Uterus (tissue), 4 donors: ENCODE measurements around the gene ASTN2. TPM values are rescaled to one million over a fixed set of nuclear protein-coding genes. Genes with fewer than 3 reads are reported as not detected.

ENCODE experiments used
- DNase-seq, 2 donors: peaks; one replicate each; pipeline ENCODE4 v3.0.0-alpha.2; 2019 to 2020
- H3K27ac ChIP-seq, 2 donors: fragments of 200-600 bp; sonication (generic); 1 replicate in 1 of 2; 2 replicates in 1 of 2; pipeline ENCODE4 v1.5.1; 2016 to 2018
- H3K27me3 ChIP-seq, 2 donors: fragments of 200-600 bp; sonication (generic); one replicate each; pipeline ENCODE4 v1.5.1; 2018 to 2019; ENCODE audit warnings: control low read depth in 1 of 2
- H3K36me3 ChIP-seq, 2 donors: fragments of 200-600 bp; sonication (generic); one replicate each; pipeline ENCODE4 v1.5.1; 2019; ENCODE audit warnings: control low read depth in 1 of 2
- H3K4me1 ChIP-seq, 2 donors: fragments of 200-600 bp; sonication (generic); one replicate each; pipeline ENCODE4 v1.5.1; 2018 to 2019; ENCODE audit warnings: control low read depth in 1 of 2
- H3K4me3 ChIP-seq, 2 donors: fragments of 200-600 bp; sonication (generic); 1 replicate in 1 of 2; 2 replicates in 1 of 2; pipeline ENCODE4 v1.5.1; 2018 to 2019; ENCODE audit warnings: mild to moderate bottlenecking in 1 of 2
- H3K9me3 ChIP-seq, 2 donors: fragments of 200-600 bp; sonication (generic); one replicate each; pipeline ENCODE4 v1.5.1; 2019; ENCODE audit warnings: control low read depth in 1 of 2
- POLR2A ChIP-seq, 2 donors: fragments of 450-650 bp; IDR thresholded peaks; one replicate each; pipeline ENCODE4 v1.6.1; 2016; ENCODE audit warnings: antibody characterized with exemption in 2 of 2, mild to moderate bottlenecking in 1 of 2, moderate library complexity in 1 of 2
- intact Hi-C: fragments of 100-400 bp; cut with DNase I; formaldehyde crosslinking; loops from one replicate; pipeline ENCODE4 v1.15.1; 2023; ENCODE audit warnings: low total_unique reads
- small RNA-seq: library from RNA; depleted of rRNA; stranded (forward); fragments of <200 nt; gene quantifications from one replicate; pipeline ENCODE3, GENCODE V24; 2016
- total RNA-seq, 4 donors: library from RNA; depleted of rRNA in 3 of 4; stranded (reverse); fragments of >200 nt in 3 of 4; gene quantifications; one replicate each; pipeline versions ENCODE4 v1.1.0 to v1.2.4, GENCODE V29; 2014 to 2023
- TF ChIP-seq, protein P1 (sequence below), 4 experiments: fragments of 200-600 bp in 2 of 4; fragments of 450-650 bp in 2 of 4; sonication (generic) in 2 of 4; IDR thresholded peaks; one replicate each; pipeline ENCODE4 v1.5.1; 2016 to 2019; ENCODE audit warnings: antibody characterized with exemption in 4 of 4, mild to moderate bottlenecking in 2 of 4, moderate library complexity in 1 of 4
- donor health status: DM: yes; HTN: yes; CAD: no.

Gene ASTN2
- total RNA-seq, 4 donors from 2014 or later, result 1.8 to 8.6 (median 6.7) TPM

- no peaks in the 10 kb centered on the region for H3K9me3 ChIP-seq
- no peaks in the 10 kb centered on the region for H3K27me3 ChIP-seq
- TF ChIP-seq POLR2A (IDR thresholded peaks at IDR 0.05), result no peak
- TF ChIP-seq, protein P1, sequence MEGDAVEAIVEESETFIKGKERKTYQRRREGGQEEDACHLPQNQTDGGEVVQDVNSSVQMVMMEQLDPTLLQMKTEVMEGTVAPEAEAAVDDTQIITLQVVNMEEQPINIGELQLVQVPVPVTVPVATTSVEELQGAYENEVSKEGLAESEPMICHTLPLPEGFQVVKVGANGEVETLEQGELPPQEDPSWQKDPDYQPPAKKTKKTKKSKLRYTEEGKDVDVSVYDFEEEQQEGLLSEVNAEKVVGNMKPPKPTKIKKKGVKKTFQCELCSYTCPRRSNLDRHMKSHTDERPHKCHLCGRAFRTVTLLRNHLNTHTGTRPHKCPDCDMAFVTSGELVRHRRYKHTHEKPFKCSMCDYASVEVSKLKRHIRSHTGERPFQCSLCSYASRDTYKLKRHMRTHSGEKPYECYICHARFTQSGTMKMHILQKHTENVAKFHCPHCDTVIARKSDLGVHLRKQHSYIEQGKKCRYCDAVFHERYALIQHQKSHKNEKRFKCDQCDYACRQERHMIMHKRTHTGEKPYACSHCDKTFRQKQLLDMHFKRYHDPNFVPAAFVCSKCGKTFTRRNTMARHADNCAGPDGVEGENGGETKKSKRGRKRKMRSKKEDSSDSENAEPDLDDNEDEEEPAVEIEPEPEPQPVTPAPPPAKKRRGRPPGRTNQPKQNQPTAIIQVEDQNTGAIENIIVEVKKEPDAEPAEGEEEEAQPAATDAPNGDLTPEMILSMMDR (IDR thresholded peaks at IDR 0.05), result no peak
- intact Hi-C loops, result no loop called here
- H3K36me3 ChIP-seq, result no peaks in the 10 kb centered on the region
- DNase-seq, result no peak
- no peaks in the 10 kb centered on the region for H3K4me1 ChIP-seq
- no peak overlapping the region for H3K4me3 ChIP-seq
- H3K27ac ChIP-seq, result no peak overlapping the region
Measured at GRCh38 chr9:116380496-116380995, 1034.3 kb downstream of the ASTN2 start.

DNA sequence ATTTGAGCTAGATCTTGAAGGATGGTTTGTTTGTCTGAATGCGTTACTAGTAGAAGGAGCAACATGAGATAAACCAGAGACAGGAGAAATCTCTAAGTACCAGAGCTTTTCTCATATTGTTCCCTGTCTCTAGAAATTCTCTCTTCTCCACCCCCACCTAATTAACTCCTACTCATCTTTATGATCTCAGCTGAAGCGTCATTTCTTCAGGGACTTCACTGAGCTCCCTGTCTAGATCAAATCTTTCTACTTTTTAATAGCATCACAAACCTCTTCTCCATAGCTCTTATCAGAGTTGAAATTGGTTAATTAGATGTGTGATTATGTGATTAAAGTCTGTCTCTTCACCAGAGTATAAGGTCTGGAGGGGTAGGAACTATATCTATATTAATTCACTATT, 1035.0 kb downstream of the ASTN2 start:
- intact Hi-C loops, result no loop called here

DNA sequence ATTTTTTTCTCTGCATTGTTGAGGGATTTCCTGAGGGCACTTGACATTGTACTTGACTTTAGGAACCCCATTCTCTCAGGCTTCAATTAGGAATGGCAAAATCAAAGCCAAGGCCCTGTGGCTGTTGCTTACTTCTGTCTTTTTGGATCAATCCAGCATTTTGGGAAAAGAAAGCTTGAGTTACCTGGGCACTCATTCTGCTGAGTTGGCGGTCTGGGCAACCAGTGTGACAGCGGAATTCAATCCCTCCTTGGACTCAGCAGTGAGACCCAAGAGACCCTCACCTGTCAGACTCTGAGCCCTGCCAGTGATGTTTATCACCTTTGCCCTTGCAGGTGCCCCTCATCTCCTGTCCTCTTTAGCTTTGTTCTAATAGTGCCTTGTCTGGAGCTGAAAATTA, 1036.0 kb downstream of the ASTN2 start:
- Histone ChIP-seq H3K4me3 (no peak overlapping the region), H3K4me1 (no peaks in the 10 kb centered on the region), H3K27ac (no peak overlapping the region), H3K36me3 (no peaks in the 10 kb centered on the region), H3K9me3 (no peaks in the 10 kb centered on the region), H3K27me3 (no peaks in the 10 kb centered on the region)
- no peak for DNase-seq
- TF ChIP-seq POLR2A (IDR thresholded peaks at IDR 0.05), result no peak
- TF ChIP-seq, protein P1 (IDR thresholded peaks at IDR 0.05), result no peak
- intact Hi-C loops, result no loop called here

More for the DNA sequence above, 1035.0 kb downstream of the ASTN2 start:
- no peaks in the 10 kb centered on the region for H3K27me3 ChIP-seq
- TF ChIP-seq, protein P1 (IDR thresholded peaks at IDR 0.05), result no peak
- TF ChIP-seq POLR2A (IDR thresholded peaks at IDR 0.05), result no peak
- H3K4me3 ChIP-seq, result no peak overlapping the region
- H3K36me3 ChIP-seq, result no peaks in the 10 kb centered on the region
- no peaks in the 10 kb centered on the region for H3K4me1 ChIP-seq
- no peaks in the 10 kb centered on the region for H3K9me3 ChIP-seq
- no peak for DNase-seq
- no peak overlapping the region for H3K27ac ChIP-seq

DNA sequence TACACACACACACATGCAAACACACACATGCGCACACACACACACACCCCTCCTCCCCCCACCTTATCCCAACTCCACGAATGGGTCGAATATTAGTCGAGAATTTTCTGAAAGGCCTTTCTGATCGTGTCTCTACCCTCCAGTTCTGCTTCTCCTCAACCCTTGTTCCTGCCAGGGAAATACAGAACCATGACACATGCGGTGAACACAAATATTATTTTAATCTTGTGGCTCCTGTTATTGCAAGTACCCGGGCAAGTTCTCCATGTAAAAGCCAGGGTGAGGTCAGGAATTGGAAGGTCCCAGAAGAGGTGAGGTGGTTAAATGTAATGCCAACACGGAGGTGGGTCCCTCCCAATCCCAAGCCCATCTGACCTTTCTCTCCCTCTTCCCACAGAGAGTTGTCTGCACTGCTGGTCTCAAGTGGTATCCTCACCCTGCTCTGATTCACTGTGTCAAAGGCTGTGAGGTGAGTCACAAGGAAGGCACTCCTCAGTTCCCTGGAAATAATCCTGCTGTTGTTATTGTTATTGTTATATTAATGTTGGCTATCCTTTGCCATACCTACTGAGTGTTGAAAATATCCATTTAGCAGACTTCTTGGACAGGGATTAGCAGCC, 1037.6 kb downstream of the ASTN2 start:
- no peak for DNase-seq
- intact Hi-C loops, result no loop called here
- H3K4me1 ChIP-seq, result no peaks in the 10 kb centered on the region
- H3K9me3 ChIP-seq, result no peaks in the 10 kb centered on the region
- TF ChIP-seq, protein P1 (IDR thresholded peaks at IDR 0.05), result no peak
- no peak for TF ChIP-seq POLR2A (IDR thresholded peaks at IDR 0.05)
- no peak overlapping the region for H3K27ac ChIP-seq
- H3K4me3 ChIP-seq, result no peak overlapping the region
- no peaks in the 10 kb centered on the region for H3K27me3 ChIP-seq
- H3K36me3 ChIP-seq, result no peaks in the 10 kb centered on the region

Small RNAs within 50 kb of the gene (small RNA-seq; reads per million reads assigned to genes)
- gene SNORA70C, result not detected
